H1 (cell line): Measurements from ENCODE around the gene STEAP3. TPM values are rescaled to one million over a fixed set of nuclear protein-coding genes. Genes with fewer than 3 reads are reported as not detected.

ENCODE experiments used
- KDM4A ChIP-seq: IDR thresholded peaks from one replicate; pipeline ENCODE4 v1.7.1; 2012; ENCODE audit warnings: low read depth, mild to moderate bottlenecking, moderate library complexity, low read length, inconsistent platforms; ENCODE audit not compliant: severe bottlenecking
- POU5F1 ChIP-seq: IDR thresholded peaks from 2 replicates; pipeline ENCODE4 v1.6.1; 2011; ENCODE audit warnings: low read depth, mild to moderate bottlenecking, low read length, moderate library complexity
- RNF2 ChIP-seq: fragments of 200-900, 300-1000 bp; sonication (generic); IDR thresholded peaks from 2 replicates; pipeline ENCODE4 v1.7.1; 2016; ENCODE audit warnings: borderline replicate concordance, low read depth, mild to moderate bottlenecking, antibody characterized with exemption, low read length; ENCODE audit not compliant: poor library complexity, severe bottlenecking; ENCODE audit errors: missing control alignments
- SP2 ChIP-seq: IDR thresholded peaks from 2 replicates; pipeline ENCODE4 v1.6.1; 2012; ENCODE audit warnings: mild to moderate bottlenecking, low read length, inconsistent platforms
- polyA plus RNA-seq, 7 experiments: library from polyadenylated mRNA; depleted of rRNA in 3 of 7; stranded (reverse) in 5 of 7; unstranded in 2 of 7; fragments of >200 nt in 5 of 7; fragments of 200-250 nt in 2 of 7; gene quantifications; 1 replicate in 5 of 7; 2 replicates in 1 of 7; 4 replicates in 1 of 7; pipeline versions ENCODE4 v1.2.1 to v1.2.3, GENCODE V29; 2011 to 2013; ENCODE audit warnings: missing spikeins in 2 of 7, mixed read lengths in 2 of 7
- total RNA-seq: library from RNA; stranded (reverse); fragmentation: NEBNext Ultra II Directional; extraction: Animal tissue kit (Norgen Biotek cat#: 25700); gene quantifications from 2 replicates; pipeline ENCODE4 v1.2.1, GENCODE V29; 2021

The STEAP3 gene
- total and polyA plus RNA-seq, 2 of the 8 experiments (the other 6 are each of a cell fraction or from before 2014, with no cell fraction given), result 21.7 to 27.9 TPM

- TF ChIP-seq POU5F1 (no peak), KDM4A (no peak), RNF2 (no peak), SP2 (no peak)
Measured at GRCh38 chr2:119220720-119221301, 2.8 kb upstream of the STEAP3 start (continued).
